GM19324 (cell line): ENCODE measurements around the gene MMD2.

Experiments used
- ATAC-seq: cut with Tn5 transposase; IDR thresholded peaks from one replicate; pipeline ENCODE4 v1.9.1; 2021; ENCODE audit warnings: mild to moderate bottlenecking, moderate library complexity; ENCODE audit not compliant: unreplicated experiment, low FRiP score

The MMD2 gene

DNA sequence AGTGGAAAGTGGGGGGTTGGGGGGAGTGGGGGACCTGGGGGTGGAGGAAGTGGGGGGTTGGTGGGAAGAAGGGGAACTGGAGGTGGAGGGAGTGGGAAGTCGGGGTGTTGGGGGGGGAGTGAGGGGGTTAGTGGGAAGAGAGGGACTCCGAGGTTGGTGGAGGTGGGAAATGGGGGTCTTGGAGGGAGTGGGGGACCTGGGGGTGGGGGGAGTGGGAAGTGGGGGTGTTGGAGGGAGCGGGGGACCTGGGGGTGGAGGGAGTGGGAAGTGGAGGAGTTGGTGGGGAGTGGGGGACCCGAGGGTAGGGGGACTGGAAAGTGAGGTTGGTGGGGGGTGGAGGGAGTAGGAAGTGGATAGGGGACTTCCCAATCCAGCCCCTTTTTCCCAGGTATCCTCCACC, 906 bp upstream of the MMD2 start:
- no peak for ATAC-seq

- ATAC-seq, result no peak
These were observed 319 bp upstream of the MMD2 start for GRCh38 chr7:4959306-4959705.

- no peak for ATAC-seq
These were observed 1.0 kb downstream of the MMD2 start for GRCh38 chr7:4957847-4958476.

DNA sequence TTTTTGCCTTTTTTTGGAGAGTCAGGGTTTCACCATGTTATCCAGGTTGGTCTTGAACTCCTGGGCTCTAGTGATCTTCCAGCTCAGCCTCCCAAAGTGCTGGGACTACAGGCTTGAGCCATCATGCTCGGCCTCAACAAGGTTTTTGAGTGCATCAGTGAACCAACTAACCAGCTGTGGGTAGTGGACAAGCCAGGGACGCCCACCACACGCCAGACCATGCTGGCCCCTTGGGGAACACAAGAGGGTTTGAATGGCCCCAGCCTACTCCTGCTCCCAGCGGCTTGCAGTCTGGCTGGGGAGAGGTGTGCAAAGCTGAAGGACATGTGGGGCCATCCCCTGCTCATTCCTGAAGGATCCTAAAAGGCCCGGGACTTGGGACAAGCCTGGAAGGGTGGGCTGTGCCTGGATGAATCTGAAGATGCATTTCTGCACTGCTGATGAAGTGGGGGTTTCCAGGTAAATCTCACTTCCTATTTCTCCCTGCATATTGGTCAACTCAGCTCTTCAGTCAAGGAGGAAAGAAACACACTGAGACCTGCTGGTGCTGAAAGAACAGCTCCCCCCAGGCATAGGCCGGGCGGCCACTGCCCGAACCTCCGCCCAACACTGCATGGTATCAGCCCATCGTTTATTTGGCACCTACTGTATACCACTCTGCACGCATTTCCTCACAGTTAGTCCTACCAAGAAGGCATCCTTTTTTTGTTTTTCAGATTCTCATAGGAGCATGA, 6.9 kb downstream of the MMD2 start:
- ATAC-seq, result no peak

GRCh38 chr7:4951304-4951703, 7.7 kb downstream of the MMD2 start:
- no peak for ATAC-seq

- no peak for ATAC-seq
These were observed 10.6 kb downstream of the MMD2 start for GRCh38 chr7:4948402-4948801.

- ATAC-seq, result no peak
These were observed 13.0 kb downstream of the MMD2 start for GRCh38 chr7:4945949-4946348.

- ATAC-seq, result no peak
These were observed 14.0 kb downstream of the MMD2 start for GRCh38 chr7:4944939-4945338.

- ATAC-seq, result no peak
These were observed 15.7 kb downstream of the MMD2 start for GRCh38 chr7:4943297-4943696.

DNA sequence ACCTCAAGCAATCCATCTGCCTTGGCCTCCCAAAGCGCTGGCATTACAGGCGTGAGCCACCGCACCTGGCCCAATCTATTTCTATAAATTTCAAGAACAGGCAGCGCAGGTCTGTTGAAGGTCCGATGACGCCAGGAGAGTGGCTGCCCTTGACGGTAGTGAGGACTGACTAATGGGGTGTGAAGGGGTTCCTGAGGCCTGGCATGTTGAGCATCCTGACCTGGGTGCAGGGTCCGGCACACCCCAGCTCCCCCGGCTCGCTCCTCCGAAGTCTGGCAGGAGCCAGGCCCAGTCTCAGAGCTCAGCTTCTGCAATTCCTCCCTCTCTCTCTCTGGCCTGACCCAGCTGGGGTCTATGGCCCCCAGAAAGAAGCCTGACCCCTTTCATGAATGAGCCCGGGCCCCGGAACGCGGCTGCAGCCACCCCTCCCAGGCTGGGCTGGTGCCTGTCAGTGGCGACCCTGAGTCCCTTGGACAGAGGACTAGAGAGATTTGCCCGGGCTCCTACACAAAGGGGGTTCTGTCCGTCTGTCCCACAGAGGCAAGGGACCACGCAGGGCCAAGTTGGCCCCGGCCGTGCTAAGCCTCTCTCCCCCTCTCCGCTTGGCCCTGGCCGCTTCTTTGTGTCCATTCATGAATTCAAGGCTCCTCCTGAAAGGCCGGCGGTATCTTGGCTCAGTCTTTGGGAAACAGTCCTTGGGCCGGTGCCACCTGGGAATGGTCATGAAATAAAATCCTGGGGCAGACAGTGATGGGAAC, 18.8 kb downstream of the MMD2 start:
- ATAC-seq, result no peak

GRCh38 chr7:4937411-4937810, 21.6 kb downstream of the MMD2 start:
- ATAC-seq, result no peak

DNA sequence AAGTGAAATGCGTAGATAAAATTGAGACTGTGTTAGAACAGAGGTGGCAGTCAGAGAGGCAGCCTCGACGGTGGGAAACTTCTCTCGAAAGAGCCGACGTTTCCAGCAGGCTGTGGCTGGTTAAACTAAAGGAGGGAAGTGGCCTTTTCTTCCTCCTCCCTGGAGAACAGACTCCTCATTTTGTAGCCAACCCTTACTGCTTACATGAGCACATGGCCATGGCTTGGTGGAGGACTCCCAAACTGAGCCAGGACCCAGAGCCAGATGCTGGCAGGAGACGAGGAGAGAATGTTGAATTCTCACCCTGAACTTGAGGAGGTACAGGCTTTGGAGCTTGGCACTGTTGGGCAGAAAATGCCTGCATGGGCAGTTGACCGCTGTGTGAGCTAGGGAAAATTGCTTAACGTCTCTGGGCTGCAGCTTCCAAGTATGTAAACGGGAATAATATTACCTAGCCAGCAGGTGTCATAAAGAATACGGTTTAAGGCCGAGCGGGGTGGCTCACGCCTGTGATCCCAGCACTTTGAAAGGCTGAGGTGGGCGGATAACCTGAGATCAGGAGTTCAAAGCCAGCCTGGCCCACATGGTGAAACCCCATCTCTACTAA, 24.5 kb downstream of the MMD2 start:
- ATAC-seq, result no peak

DNA sequence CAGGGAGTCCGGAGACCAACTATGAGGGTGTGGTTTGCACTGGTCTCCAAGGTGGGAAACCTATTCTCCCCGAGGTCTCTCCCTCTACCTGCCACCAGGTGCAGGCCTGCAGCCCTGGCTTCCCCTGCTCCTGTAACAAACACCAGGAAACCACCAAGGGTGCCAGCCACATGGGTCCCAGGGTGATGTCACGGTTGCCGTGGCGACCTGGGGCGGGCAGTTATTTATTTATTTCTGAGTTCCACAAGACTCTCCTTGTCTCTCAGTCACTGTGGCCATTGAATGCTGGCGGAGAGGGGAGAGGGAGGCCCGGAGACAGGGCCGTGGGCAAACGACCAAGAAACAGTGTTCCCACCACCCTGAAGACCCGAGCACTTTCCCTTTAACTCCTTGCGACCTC, 27.0 kb downstream of the MMD2 start:
- ATAC-seq, result no peak

DNA sequence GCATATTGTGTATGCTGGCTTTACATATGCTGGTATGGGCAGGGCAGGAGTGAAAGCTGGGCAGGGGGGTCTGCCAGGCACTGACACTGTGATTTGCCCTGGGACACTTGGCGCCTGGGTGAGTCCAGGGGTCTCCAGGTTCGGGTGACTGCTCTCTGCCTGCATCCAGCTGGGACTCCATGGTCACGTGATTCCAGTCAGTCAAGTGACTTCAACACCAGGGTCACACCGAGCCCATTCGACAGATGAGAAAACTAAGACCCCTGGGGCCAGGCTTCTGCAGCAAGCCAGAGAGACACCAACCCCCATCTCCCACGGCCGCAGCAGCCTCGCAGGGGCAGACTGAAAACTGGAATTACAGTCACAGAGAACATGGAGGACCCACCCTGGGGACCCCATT, 30.0 kb downstream of the MMD2 start:
- ATAC-seq, result no peak

- ATAC-seq, result no peak
These were observed 30.5 kb downstream of the MMD2 start for GRCh38 chr7:4928445-4928844.

GRCh38 chr7:4919969-4920766, 38.8 kb downstream of the MMD2 start:
- no peak for ATAC-seq

DNA sequence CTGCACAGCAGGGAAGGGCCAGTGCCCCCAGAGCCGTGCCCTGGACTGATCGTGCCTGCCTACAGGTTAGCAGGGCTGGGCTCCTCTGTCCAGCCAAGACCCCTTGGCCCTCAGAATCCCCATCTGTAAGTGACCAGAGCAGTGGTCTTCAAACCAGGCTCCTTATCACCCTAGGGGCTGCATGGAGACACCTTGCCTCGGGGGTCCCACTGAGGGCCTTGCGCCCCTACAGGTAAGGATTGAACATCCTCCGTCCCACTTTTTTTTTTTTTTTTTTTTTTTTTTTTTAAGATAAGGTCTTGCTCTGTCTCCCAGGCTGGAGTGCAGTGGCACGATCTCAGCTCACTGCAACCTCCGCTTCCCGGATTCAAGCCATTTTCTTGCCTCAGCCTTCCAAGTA, 42.9 kb downstream of the MMD2 start:
- ATAC-seq, result no peak

DNA sequence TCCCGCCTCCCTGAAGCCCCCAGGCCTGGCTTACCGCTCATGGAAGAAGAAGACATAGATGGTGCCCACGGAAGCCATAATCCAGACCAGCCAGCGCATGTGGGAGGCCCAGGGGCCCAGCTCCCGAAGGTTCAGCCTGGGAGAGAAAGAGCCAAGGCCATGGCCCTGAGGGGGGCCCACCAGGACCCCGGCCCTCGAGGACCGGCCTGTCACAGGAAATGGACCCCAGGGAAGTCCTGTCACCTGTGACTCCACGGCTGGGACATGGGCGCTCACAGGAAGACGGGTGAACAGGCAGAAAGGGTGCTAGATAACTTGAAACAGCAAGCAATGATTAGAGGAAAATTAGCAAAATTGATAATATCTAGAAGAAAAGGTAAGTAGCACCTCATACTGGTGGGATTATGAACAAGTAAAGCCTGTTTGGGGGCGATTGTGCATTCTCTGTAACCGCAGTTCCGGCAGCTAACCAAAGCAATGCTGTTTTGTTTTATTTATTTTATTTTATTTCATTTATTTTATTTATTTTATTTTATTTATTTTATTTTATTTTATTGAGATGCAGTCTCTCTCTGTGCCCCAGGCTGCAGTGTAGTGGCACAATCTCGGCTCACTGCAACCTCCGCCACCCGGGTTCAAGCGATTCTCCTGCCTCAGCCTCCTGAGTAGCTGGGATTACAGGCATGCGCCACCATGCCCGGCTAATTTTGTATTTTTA, 47.7 kb downstream of the MMD2 start:
- ATAC-seq, result no peak

- ATAC-seq, result no peak
These were observed 52.3 kb downstream of the MMD2 start for GRCh38 chr7:4906682-4907081.

- ATAC-seq, result no peak
These were observed 53.8 kb downstream of the MMD2 start for GRCh38 chr7:4905171-4905570.
